SK-N-SH (cell line): ENCODE measurements around the gene SCAMP5. TPM values are rescaled to one million over a fixed set of nuclear protein-coding genes. Genes with fewer than 3 reads are reported as not detected.

Experiments used
- CTCF ChIA-PET: fragments of 300-600, 350-600 bp; formaldehyde crosslinking; extraction: SDS; loops from one replicate; lab custom pipeline; 2021; lab: Yijun Ruan, JAX
- POLR2A ChIA-PET: fragments of 350-600 bp; sonication (Branson Sonifier 250); formaldehyde crosslinking; extraction: SDS; loops from one replicate; lab custom pipeline; 2020; ENCODE audit warnings: antibody characterized with exemption, inconsistent platforms; lab: Yijun Ruan, JAX
- DNase-seq: peaks from one replicate; pipeline ENCODE4 v3.0.0; 2012
- H2AFZ ChIP-seq: fragments of 200-600 bp; sonication (generic); 2 replicates; pipeline ENCODE4 v1.8.1; 2016; ENCODE audit warnings: antibody characterized with exemption, mild to moderate bottlenecking, low read depth
- H3F3A ChIP-seq: fragments of 200-600 bp; sonication (generic); replicated peaks from 2 replicates; pipeline ENCODE3; 2016; ENCODE audit warnings: antibody characterized with exemption, mild to moderate bottlenecking; ENCODE audit not compliant: insufficient read depth
- H3K27ac ChIP-seq, 2 experiments: fragments of 200-500 bp in 1 of 2; fragments of 200-600 bp in 1 of 2; sonication (Bioruptor generic) in 1 of 2; sonication (generic), shearing (Covaris generic) in 1 of 2; 2 replicates each; pipeline versions ENCODE4 v1.5.1 to v1.6.1; 2014 to 2016; ENCODE audit warnings: low read depth in 2 of 2, inconsistent platforms in 1 of 2, low read length in 1 of 2, mild to moderate bottlenecking in 1 of 2, mixed read lengths in 1 of 2
- H3K27me3 ChIP-seq: fragments of 200-600 bp; sonication (generic), shearing (Covaris generic); 2 replicates; pipeline ENCODE4 v1.6.1; 2016; ENCODE audit warnings: mixed run types; ENCODE audit not compliant: insufficient read depth
- H3K36me3 ChIP-seq, 2 experiments: fragments of 200-500 bp in 1 of 2; fragments of 200-600 bp in 1 of 2; sonication (Bioruptor generic) in 1 of 2; sonication (generic) in 1 of 2; replicated peaks in 1 of 2; 2 replicates each; pipeline versions ENCODE3 to v1.5.1; 2014 to 2016; ENCODE audit warnings: low read length in 1 of 2, mild to moderate bottlenecking in 1 of 2; ENCODE audit not compliant: insufficient read depth in 2 of 2, control insufficient read depth in 1 of 2
- H3K4me1 ChIP-seq, 2 experiments: fragments of 200-500 bp in 1 of 2; fragments of 200-600 bp in 1 of 2; sonication (Bioruptor generic) in 1 of 2; sonication (generic), shearing (Covaris generic) in 1 of 2; 2 replicates each; pipeline versions ENCODE4 v1.5.1 to v1.6.1; 2014 to 2016; ENCODE audit warnings: low read depth in 1 of 2, low read length in 1 of 2, mixed run types in 1 of 2; ENCODE audit not compliant: insufficient read depth in 2 of 2, control insufficient read depth in 1 of 2
- H3K4me2 ChIP-seq: fragments of 200-600 bp; sonication (generic), shearing (Covaris generic); 2 replicates; pipeline ENCODE4 v1.6.1; 2017; ENCODE audit warnings: mixed run types
- H3K4me3 ChIP-seq, 2 experiments: fragments of 200-500 bp in 1 of 2; fragments of 200-600 bp in 1 of 2; sonication (Bioruptor generic) in 1 of 2; sonication (generic), shearing (Covaris generic) in 1 of 2; 2 replicates each; pipeline versions ENCODE4 v1.5.1 to v1.8.1; 2014 to 2016; ENCODE audit warnings: low read depth in 2 of 2, inconsistent platforms in 1 of 2, low read length in 1 of 2, mild to moderate bottlenecking in 1 of 2, mixed read lengths in 1 of 2, moderate library complexity in 1 of 2
- H3K79me2 ChIP-seq: fragments of 200-600 bp; sonication (generic); 2 replicates; pipeline ENCODE4 v1.8.1; 2017; ENCODE audit warnings: mild to moderate bottlenecking; ENCODE audit not compliant: insufficient read depth
- H3K9ac ChIP-seq: fragments of 200-600 bp; sonication (generic); 2 replicates; pipeline ENCODE4 v1.6.1; 2017; ENCODE audit warnings: mixed run types
- H3K9me2 ChIP-seq: fragments of 200-600 bp; sonication (generic); 2 replicates; pipeline ENCODE4 v1.6.1; 2017; ENCODE audit warnings: mixed run types
- H3K9me3 ChIP-seq: fragments of 200-600 bp; sonication (generic); 2 replicates; pipeline ENCODE4 v1.6.1; 2017; ENCODE audit warnings: mixed run types, mild to moderate bottlenecking, moderate library complexity
- H4K20me1 ChIP-seq: fragments of 200-600 bp; sonication (generic); 2 replicates; pipeline ENCODE4 v1.6.1; 2017; ENCODE audit warnings: mild to moderate bottlenecking, mixed run types; ENCODE audit not compliant: insufficient read depth
- ELF1 ChIP-seq: IDR thresholded peaks from 2 replicates; pipeline ENCODE4 v1.4.0; 2012
- FOSL2 ChIP-seq: IDR thresholded peaks from 2 replicates; pipeline ENCODE4 v1.4.0; 2012; ENCODE audit warnings: low read depth, mild to moderate bottlenecking, moderate library complexity, borderline replicate concordance
- FOXJ3 ChIP-seq: sonication (generic); formaldehyde crosslinking; IDR thresholded peaks from 2 replicates; pipeline ENCODE4 v1.5.1; 2020; ENCODE audit warnings: mild to moderate bottlenecking, missing genetic modification reagents
- FOXM1 ChIP-seq: IDR thresholded peaks from 2 replicates; pipeline ENCODE4 v1.4.0; 2012; ENCODE audit warnings: low read depth, mild to moderate bottlenecking
- MEF2A ChIP-seq: IDR thresholded peaks from 2 replicates; pipeline ENCODE4 v1.4.0; 2012; ENCODE audit warnings: low read depth, borderline replicate concordance
- MXI1 ChIP-seq: IDR thresholded peaks from 2 replicates; pipeline ENCODE4 v1.6.1; 2012; ENCODE audit warnings: mild to moderate bottlenecking, low read depth, low read length, improper control_type of control experiment
- NRF1 ChIP-seq: IDR thresholded peaks from 2 replicates; pipeline ENCODE4 v1.6.1; 2012; ENCODE audit warnings: low read depth, mild to moderate bottlenecking, low read length
- POLR2AphosphoS5 ChIP-seq: IDR thresholded peaks from 2 replicates; pipeline ENCODE4 v1.6.1; 2012; ENCODE audit warnings: low read depth, low read length
- RCOR1 ChIP-seq: fragments of 150-350 bp; IDR thresholded peaks from 2 replicates; pipeline ENCODE4 v1.6.1; 2017; ENCODE audit warnings: antibody characterized with exemption, low read length
- RFX5 ChIP-seq: IDR thresholded peaks from 2 replicates; pipeline ENCODE4 v1.6.1; 2012; ENCODE audit warnings: mild to moderate bottlenecking, improper control_type of control experiment, low read length
- RXRA ChIP-seq: IDR thresholded peaks from 2 replicates; pipeline ENCODE4 v1.4.0; 2012; ENCODE audit warnings: low read depth, mild to moderate bottlenecking, borderline replicate concordance
- YY1 ChIP-seq: IDR thresholded peaks from 2 replicates; pipeline ENCODE4 v1.4.0; 2012; ENCODE audit warnings: low read depth, mild to moderate bottlenecking
- polyA plus RNA-seq, 3 experiments: library from polyadenylated mRNA; depleted of rRNA; stranded (reverse); fragments of >200 nt; gene quantifications; 2 replicates each; pipeline ENCODE4 v1.2.3, GENCODE V29; 2012
- TF ChIP-seq, protein P1 (sequence below): IDR thresholded peaks from 2 replicates; pipeline ENCODE4 v1.6.1; 2012; ENCODE audit warnings: mild to moderate bottlenecking, low read depth, low read length, moderate library complexity
- TF ChIP-seq, protein P2 (sequence below): IDR thresholded peaks from 2 replicates; pipeline ENCODE4 v1.4.0; 2012; ENCODE audit warnings: low read depth, borderline replicate concordance
- TF ChIP-seq, protein P3 (sequence below): IDR thresholded peaks from 2 replicates; pipeline ENCODE4 v1.4.0; 2012; ENCODE audit warnings: low read depth
- TF ChIP-seq, protein P4 (sequence below): IDR thresholded peaks from 2 replicates; pipeline ENCODE4; 2012

Gene SCAMP5
- polyA plus RNA-seq, 1 of the 3 experiments (the other 2 are of a cell fraction) = 27.9 TPM

DNA sequence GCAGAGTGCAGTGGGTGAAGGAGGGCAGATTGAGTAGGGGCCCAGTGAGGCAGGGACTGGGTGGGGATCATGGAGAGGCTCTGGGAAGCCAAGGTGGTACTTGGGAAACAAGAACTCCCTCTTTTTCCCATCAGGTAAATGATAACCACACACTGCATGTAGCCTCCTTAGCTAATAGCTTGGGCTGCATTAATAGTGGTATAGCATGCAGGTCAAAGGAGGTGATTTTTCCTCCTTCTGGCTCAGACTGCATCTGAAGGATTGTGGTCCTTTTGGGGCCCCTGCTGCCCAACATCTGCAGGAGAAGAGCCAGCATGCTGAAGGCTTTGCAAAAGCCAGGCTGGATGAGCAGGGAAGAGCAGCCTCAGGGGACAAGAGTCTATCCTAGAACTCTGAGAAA, 73.4 kb downstream of the SCAMP5 start:
- peaks cover 0 to 5% of the 10 kb centered on the region in 2 experiments; a peak in 2 of 4 replicates for H3K4me1 ChIP-seq
- TF ChIP-seq, protein P1, sequence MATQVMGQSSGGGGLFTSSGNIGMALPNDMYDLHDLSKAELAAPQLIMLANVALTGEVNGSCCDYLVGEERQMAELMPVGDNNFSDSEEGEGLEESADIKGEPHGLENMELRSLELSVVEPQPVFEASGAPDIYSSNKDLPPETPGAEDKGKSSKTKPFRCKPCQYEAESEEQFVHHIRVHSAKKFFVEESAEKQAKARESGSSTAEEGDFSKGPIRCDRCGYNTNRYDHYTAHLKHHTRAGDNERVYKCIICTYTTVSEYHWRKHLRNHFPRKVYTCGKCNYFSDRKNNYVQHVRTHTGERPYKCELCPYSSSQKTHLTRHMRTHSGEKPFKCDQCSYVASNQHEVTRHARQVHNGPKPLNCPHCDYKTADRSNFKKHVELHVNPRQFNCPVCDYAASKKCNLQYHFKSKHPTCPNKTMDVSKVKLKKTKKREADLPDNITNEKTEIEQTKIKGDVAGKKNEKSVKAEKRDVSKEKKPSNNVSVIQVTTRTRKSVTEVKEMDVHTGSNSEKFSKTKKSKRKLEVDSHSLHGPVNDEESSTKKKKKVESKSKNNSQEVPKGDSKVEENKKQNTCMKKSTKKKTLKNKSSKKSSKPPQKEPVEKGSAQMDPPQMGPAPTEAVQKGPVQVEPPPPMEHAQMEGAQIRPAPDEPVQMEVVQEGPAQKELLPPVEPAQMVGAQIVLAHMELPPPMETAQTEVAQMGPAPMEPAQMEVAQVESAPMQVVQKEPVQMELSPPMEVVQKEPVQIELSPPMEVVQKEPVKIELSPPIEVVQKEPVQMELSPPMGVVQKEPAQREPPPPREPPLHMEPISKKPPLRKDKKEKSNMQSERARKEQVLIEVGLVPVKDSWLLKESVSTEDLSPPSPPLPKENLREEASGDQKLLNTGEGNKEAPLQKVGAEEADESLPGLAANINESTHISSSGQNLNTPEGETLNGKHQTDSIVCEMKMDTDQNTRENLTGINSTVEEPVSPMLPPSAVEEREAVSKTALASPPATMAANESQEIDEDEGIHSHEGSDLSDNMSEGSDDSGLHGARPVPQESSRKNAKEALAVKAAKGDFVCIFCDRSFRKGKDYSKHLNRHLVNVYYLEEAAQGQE = no peak
- no peak for TF ChIP-seq MXI1
- no peak for TF ChIP-seq RCOR1
- TF ChIP-seq RFX5 = no peak
- TF ChIP-seq MEF2A = no peak
- TF ChIP-seq, protein P2, sequence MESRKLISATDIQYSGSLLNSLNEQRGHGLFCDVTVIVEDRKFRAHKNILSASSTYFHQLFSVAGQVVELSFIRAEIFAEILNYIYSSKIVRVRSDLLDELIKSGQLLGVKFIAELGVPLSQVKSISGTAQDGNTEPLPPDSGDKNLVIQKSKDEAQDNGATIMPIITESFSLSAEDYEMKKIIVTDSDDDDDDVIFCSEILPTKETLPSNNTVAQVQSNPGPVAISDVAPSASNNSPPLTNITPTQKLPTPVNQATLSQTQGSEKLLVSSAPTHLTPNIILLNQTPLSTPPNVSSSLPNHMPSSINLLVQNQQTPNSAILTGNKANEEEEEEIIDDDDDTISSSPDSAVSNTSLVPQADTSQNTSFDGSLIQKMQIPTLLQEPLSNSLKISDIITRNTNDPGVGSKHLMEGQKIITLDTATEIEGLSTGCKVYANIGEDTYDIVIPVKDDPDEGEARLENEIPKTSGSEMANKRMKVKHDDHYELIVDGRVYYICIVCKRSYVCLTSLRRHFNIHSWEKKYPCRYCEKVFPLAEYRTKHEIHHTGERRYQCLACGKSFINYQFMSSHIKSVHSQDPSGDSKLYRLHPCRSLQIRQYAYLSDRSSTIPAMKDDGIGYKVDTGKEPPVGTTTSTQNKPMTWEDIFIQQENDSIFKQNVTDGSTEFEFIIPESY = no peak
- TF ChIP-seq RXRA = no peak
- TF ChIP-seq FOXM1 = no peak
- no peak for TF ChIP-seq NRF1
- TF ChIP-seq POLR2AphosphoS5 = no peak
- TF ChIP-seq YY1 = no peak
- TF ChIP-seq ELF1 = no peak
- TF ChIP-seq, protein P3, sequence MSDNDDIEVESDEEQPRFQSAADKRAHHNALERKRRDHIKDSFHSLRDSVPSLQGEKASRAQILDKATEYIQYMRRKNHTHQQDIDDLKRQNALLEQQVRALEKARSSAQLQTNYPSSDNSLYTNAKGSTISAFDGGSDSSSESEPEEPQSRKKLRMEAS = no peak
- no peak for TF ChIP-seq FOXJ3 (CRISPR knock-in tag)
- TF ChIP-seq FOSL2 = no peak
- TF ChIP-seq, protein P4, sequence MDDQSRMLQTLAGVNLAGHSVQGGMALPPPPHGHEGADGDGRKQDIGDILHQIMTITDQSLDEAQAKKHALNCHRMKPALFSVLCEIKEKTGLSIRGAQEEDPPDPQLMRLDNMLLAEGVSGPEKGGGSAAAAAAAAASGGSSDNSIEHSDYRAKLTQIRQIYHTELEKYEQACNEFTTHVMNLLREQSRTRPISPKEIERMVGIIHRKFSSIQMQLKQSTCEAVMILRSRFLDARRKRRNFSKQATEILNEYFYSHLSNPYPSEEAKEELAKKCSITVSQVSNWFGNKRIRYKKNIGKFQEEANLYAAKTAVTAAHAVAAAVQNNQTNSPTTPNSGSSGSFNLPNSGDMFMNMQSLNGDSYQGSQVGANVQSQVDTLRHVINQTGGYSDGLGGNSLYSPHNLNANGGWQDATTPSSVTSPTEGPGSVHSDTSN = no peak
- H2AFZ ChIP-seq = no peak overlapping the region
- CTCF ChIA-PET = interaction anchor here (0.6 kb wide), 1 partner anchor 529 kb away, joined by 3 read pairs; no protein-coding TSS in a partner anchor
- no peak for DNase-seq
- POLR2A ChIA-PET = no interaction called here
- no peaks in the 10 kb centered on the region for H4K20me1 ChIP-seq
- H3K9me3 ChIP-seq = no peaks in the 10 kb centered on the region
- no peaks in the 10 kb centered on the region for H3K9me2 ChIP-seq
- no peak overlapping the region for H3K4me2 ChIP-seq
- H3K27ac ChIP-seq = no peak overlapping the region
- H3K79me2 ChIP-seq = no peaks in the 10 kb centered on the region
- H3K4me3 ChIP-seq = no peak overlapping the region
- no peaks in the 10 kb centered on the region for H3K36me3 ChIP-seq
- H3K9ac ChIP-seq = no peak overlapping the region
- peaks cover 3% of the 10 kb centered on the region for H3F3A ChIP-seq
- H3K27me3 ChIP-seq = no peaks in the 10 kb centered on the region
